Stimulated activated CD8-positive, alpha-beta memory T cell treated with anti-CD3 and anti-CD28 coated beads, Interleukin-2, amount 100 ng/mL, for 1 hour (primary cell): ENCODE measurements around the gene HSPA1A.
"Not testable (repeated sequence)": the region's sequence is repeated elsewhere in the genome, so short reads cannot be mapped to it uniquely, and the experiment has no call there.

ENCODE experiments used
- DNase-seq, 2 donors: peaks; one replicate each; pipeline ENCODE4 v3.0.0-alpha.2; 2020; ENCODE audit warnings: low read depth in 2 of 2

The HSPA1A gene

GRCh38 chr6:31781244-31782125, 33.9 kb upstream of the HSPA1A start:
- DNase-seq: no peak

- DNase-seq: no peak
These were observed 33.1 kb upstream of the HSPA1A start for GRCh38 chr6:31782126-31782855.

- DNase-seq: no peak
These were observed 31.0 kb upstream of the HSPA1A start for GRCh38 chr6:31784098-31784925.

GRCh38 chr6:31785475-31785874, 29.9 kb upstream of the HSPA1A start:
- no peak for DNase-seq

- no peak for DNase-seq
These were observed 23.8 kb upstream of the HSPA1A start for GRCh38 chr6:31791324-31792089.

- no peak for DNase-seq
These were observed 23.3 kb upstream of the HSPA1A start for GRCh38 chr6:31792090-31792374.

GRCh38 chr6:31792761-31793171, 22.6 kb upstream of the HSPA1A start:
- no peak for DNase-seq

- not testable (repeated sequence) for DNase-seq
These were observed 21.5 kb upstream of the HSPA1A start for GRCh38 chr6:31793927-31794245.

GRCh38 chr6:31794294-31794865, 21.0 kb upstream of the HSPA1A start:
- no peak for DNase-seq

GRCh38 chr6:31794866-31795615, 20.3 kb upstream of the HSPA1A start:
- no peak for DNase-seq

- DNase-seq: peak; percentile 71 to 78
These were observed 19.6 kb upstream of the HSPA1A start, which contains the start of gene VARS1 for GRCh38 chr6:31795616-31796298. TSS of gene VARS1 (minus strand) at chr6:31795752. CDS start at chr6:31795217, 535 bp downstream.

- DNase-seq: no peak
These were observed 18.4 kb upstream of the HSPA1A start for GRCh38 chr6:31796993-31797385.

GRCh38 chr6:31797588-31797987, 17.8 kb upstream of the HSPA1A start:
- no peak for DNase-seq

- DNase-seq: no peak
These were observed 15.6 kb upstream of the HSPA1A start for GRCh38 chr6:31799781-31800180.

- DNase-seq: not testable (repeated sequence)
These were observed 14.1 kb upstream of the HSPA1A start for GRCh38 chr6:31801031-31801927.

- DNase-seq: no peak
These were observed 9.3 kb upstream of the HSPA1A start for GRCh38 chr6:31805939-31806469.

- DNase-seq: peak; percentile 91 to 95
These were observed 8.7 kb upstream of the HSPA1A start, which contains the start of gene LSM2 for GRCh38 chr6:31806470-31807272. TSS of gene LSM2 (minus strand) at chr6:31806966. CDS start at chr6:31806757, 209 bp downstream.

GRCh38 chr6:31808599-31808998, 6.7 kb upstream of the HSPA1A start:
- not testable (repeated sequence) for DNase-seq
